Suprapubic skin (tissue), 4 donors: ENCODE measurements around the gene SI. TPM values are rescaled to one million over a fixed set of nuclear protein-coding genes. Genes with fewer than 3 reads are reported as not detected.

ENCODE experiments used
- DNase-seq, 2 donors: peaks; one replicate each; pipeline ENCODE4 v3.0.0-alpha.2; 2019; ENCODE audit warnings: low spot score in 2 of 2
- H3K27ac ChIP-seq: fragments of 200-600 bp; sonication (generic); one replicate; pipeline ENCODE4 v1.5.1; 2019
- H3K27me3 ChIP-seq: fragments of 200-600 bp; sonication (generic); one replicate; pipeline ENCODE4 v1.5.1; 2019
- H3K36me3 ChIP-seq: fragments of 200-600 bp; sonication (generic); one replicate; pipeline ENCODE4 v1.5.1; 2019
- H3K4me1 ChIP-seq: fragments of 200-600 bp; sonication (generic); one replicate; pipeline ENCODE4 v1.5.1; 2019
- H3K4me3 ChIP-seq: fragments of 200-600 bp; sonication (generic); one replicate; pipeline ENCODE4 v1.5.1; 2019; ENCODE audit warnings: mild to moderate bottlenecking
- H3K9me3 ChIP-seq: fragments of 200-600 bp; sonication (generic); one replicate; pipeline ENCODE4 v1.5.1; 2019
- CTCF ChIP-seq, 2 donors: fragments of 200-600 bp in 1 of 2; fragments of 450-650 bp in 1 of 2; sonication (generic) in 1 of 2; IDR thresholded peaks; one replicate each; pipeline ENCODE4 v1.5.1; 2016 to 2019; ENCODE audit warnings: antibody characterized with exemption in 2 of 2, mild to moderate bottlenecking in 1 of 2, moderate library complexity in 1 of 2
- EP300 ChIP-seq: sonication (generic); formaldehyde crosslinking; IDR thresholded peaks from one replicate; pipeline ENCODE4 v1.6.1; 2017; ENCODE audit warnings: antibody characterized with exemption
- POLR2A ChIP-seq, 2 donors: fragments of 450-650 bp; IDR thresholded peaks; one replicate each; pipeline ENCODE4 v1.6.1; 2017; ENCODE audit warnings: antibody characterized with exemption in 2 of 2, mild to moderate bottlenecking in 2 of 2, moderate library complexity in 2 of 2
- POLR2AphosphoS5 ChIP-seq, 3 donors: sonication (generic); formaldehyde crosslinking; IDR thresholded peaks; one replicate each; pipeline ENCODE4 v1.6.1; 2017; ENCODE audit warnings: antibody characterized with exemption in 3 of 3
- WGBS: methylation state at CpG from one replicate; pipeline ENCODE4 v1.1.5; 2018; 5-methylcytosine and 5-hydroxymethylcytosine counted together
- total RNA-seq, 4 donors: library from RNA; depleted of rRNA; stranded (reverse); fragments of >200 nt; gene quantifications; one replicate each; pipeline ENCODE4 v1.1.0, GENCODE V29; 2016

Gene SI
- total RNA-seq, 4 donors from 2014 or later, result 0.08 to 0.24 (median 0.15) TPM

GRCh38 chr3:165075695-165076094, 2.6 kb downstream of the SI start:
- H3K4me3 ChIP-seq, result no peak overlapping the region
- no peak for DNase-seq
- H3K9me3 ChIP-seq, result no peaks in the 10 kb centered on the region
- H3K27ac ChIP-seq, result no peak overlapping the region
- WGBS, result 74% methylated on average over 1 of the region's 1 CpG
- H3K4me1 ChIP-seq, result no peaks in the 10 kb centered on the region
- TF ChIP-seq EP300, result no peak
- TF ChIP-seq POLR2AphosphoS5 (IDR thresholded peaks at IDR 0.05), result no peak
- TF ChIP-seq POLR2A (IDR thresholded peaks at IDR 0.05), result no peak
- TF ChIP-seq CTCF (IDR thresholded peaks at IDR 0.05), result no peak
- H3K27me3 ChIP-seq, result no peaks in the 10 kb centered on the region
- H3K36me3 ChIP-seq, result no peaks in the 10 kb centered on the region

GRCh38 chr3:165070682-165071081, 7.6 kb downstream of the SI start:
- TF ChIP-seq POLR2AphosphoS5 (IDR thresholded peaks at IDR 0.05), result no peak
- no peak for TF ChIP-seq EP300
- no peak for TF ChIP-seq CTCF (IDR thresholded peaks at IDR 0.05)
- TF ChIP-seq POLR2A (IDR thresholded peaks at IDR 0.05), result no peak
- DNase-seq, result no peak
- 74% methylated on average over 6 of the region's 6 CpGs for WGBS
- no peaks in the 10 kb centered on the region for H3K36me3 ChIP-seq
- H3K27ac ChIP-seq, result no peak overlapping the region
- no peak overlapping the region for H3K4me3 ChIP-seq
- no peaks in the 10 kb centered on the region for H3K27me3 ChIP-seq
- no peaks in the 10 kb centered on the region for H3K9me3 ChIP-seq
- H3K4me1 ChIP-seq, result no peaks in the 10 kb centered on the region

GRCh38 chr3:165056510-165056909, 21.8 kb downstream of the SI start:
- Histone ChIP-seq H3K36me3 (no peaks in the 10 kb centered on the region), H3K9me3 (no peaks in the 10 kb centered on the region), H3K4me3 (no peak overlapping the region), H3K27ac (no peak overlapping the region), H3K27me3 (no peaks in the 10 kb centered on the region), H3K4me1 (no peaks in the 10 kb centered on the region)
- TF ChIP-seq POLR2A (IDR thresholded peaks at IDR 0.05), result no peak
- TF ChIP-seq CTCF (IDR thresholded peaks at IDR 0.05), result no peak
- no peak for TF ChIP-seq EP300
- 96% methylated on average over 2 of the region's 2 CpGs for WGBS
- no peak for DNase-seq

- WGBS, result 88% methylated on average over 1 of the region's 1 CpG
Observed at GRCh38 chr3:165040186-165040585, 38.1 kb downstream of the SI start.

GRCh38 chr3:165011557-165011956, 66.7 kb downstream of the SI start:
- Histone ChIP-seq H3K27me3 (no peaks in the 10 kb centered on the region), H3K4me1 (no peaks in the 10 kb centered on the region), H3K9me3 (no peaks in the 10 kb centered on the region), H3K27ac (no peak overlapping the region), H3K4me3 (no peak overlapping the region), H3K36me3 (no peaks in the 10 kb centered on the region)
- DNase-seq, result no peak
- TF ChIP-seq POLR2AphosphoS5 (IDR thresholded peaks at IDR 0.05), result no peak
- TF ChIP-seq CTCF (IDR thresholded peaks at IDR 0.05), result no peak
- WGBS, result 89% methylated on average over 3 of the region's 3 CpGs

More at GRCh38 chr3:165040186-165040585, 38.1 kb downstream of the SI start:
- TF ChIP-seq EP300 (no peak), POLR2AphosphoS5 (IDR thresholded peaks at IDR 0.05) (no peak), CTCF (IDR thresholded peaks at IDR 0.05) (no peak), POLR2A (IDR thresholded peaks at IDR 0.05) (no peak)
- no peak overlapping the region for H3K27ac ChIP-seq
- no peaks in the 10 kb centered on the region for H3K27me3 ChIP-seq
- DNase-seq, result no peak
- H3K9me3 ChIP-seq, result no peaks in the 10 kb centered on the region
- no peaks in the 10 kb centered on the region for H3K4me1 ChIP-seq
- no peaks in the 10 kb centered on the region for H3K36me3 ChIP-seq
- no peak overlapping the region for H3K4me3 ChIP-seq
